PC-9 (cell line): ENCODE results near the gene CEP112. TPM values are rescaled to one million over a fixed set of nuclear protein-coding genes. Genes with fewer than 3 reads are reported as not detected.

Experiments used
- BruUV-seq: library from RNA; stranded (reverse); fragments of 400-500 nt; replicated peaks from 2 replicates; lab custom pipeline; 2021; lab: Mats Ljungman, UMichigan
- CTCF ChIA-PET: fragments of 300-600 bp; sonication (Branson Sonifier 250); formaldehyde crosslinking; loops from one replicate; lab custom pipeline; 2022; ENCODE audit warnings: antibody characterized with exemption; lab: Charles Lee
- POLR2A ChIA-PET: fragments of 300-600 bp; sonication (Branson Sonifier 250); formaldehyde crosslinking; loops from one replicate; lab custom pipeline; 2022; ENCODE audit warnings: antibody characterized with exemption; ENCODE audit not compliant: unreplicated experiment; lab: Charles Lee
- DNase-seq, 2 experiments: peaks; one replicate each; pipeline versions ENCODE4 v3.0.0 to v3.0.0-alpha.2; 2015 to 2022; ENCODE audit warnings: mixed read lengths in 1 of 2
- H2AFZ ChIP-seq: fragments of 200-600 bp; sonication (generic); 2 replicates; pipeline ENCODE4 v1.8.1; 2017; ENCODE audit warnings: antibody characterized with exemption
- H3F3A ChIP-seq: fragments of 200-600 bp; sonication (generic); 2 replicates; pipeline ENCODE4 v1.8.1; 2017; ENCODE audit warnings: antibody characterized with exemption, mild to moderate bottlenecking, low read depth; ENCODE audit not compliant: insufficient read depth
- H3K27ac ChIP-seq: fragments of 200-600 bp; sonication (generic); 2 replicates; pipeline ENCODE4 v1.6.1; 2016; ENCODE audit warnings: mixed run types
- H3K27me3 ChIP-seq: fragments of 200-600 bp; sonication (generic); 2 replicates; pipeline ENCODE4 v1.6.1; 2016; ENCODE audit warnings: low read depth, mixed run types; ENCODE audit not compliant: insufficient read depth
- H3K36me3 ChIP-seq: fragments of 200-600 bp; sonication (generic); 2 replicates; pipeline ENCODE4 v1.6.1; 2016; ENCODE audit warnings: low read depth, mixed run types
- H3K4me1 ChIP-seq: fragments of 200-600 bp; sonication (generic); replicated peaks from 2 replicates; pipeline ENCODE4 v1.6.1; 2016; ENCODE audit warnings: mixed run types; ENCODE audit not compliant: insufficient read depth
- H3K4me2 ChIP-seq: fragments of 200-600 bp; sonication (generic); 2 replicates; pipeline ENCODE4 v1.6.1; 2017; ENCODE audit warnings: mixed run types
- H3K4me3 ChIP-seq: fragments of 200-600 bp; sonication (generic); 2 replicates; pipeline ENCODE4 v1.6.1; 2016; ENCODE audit warnings: mixed run types
- H3K79me2 ChIP-seq: fragments of 200-600 bp; sonication (generic); 2 replicates; pipeline ENCODE4 v1.6.1; 2017; ENCODE audit warnings: low read depth, mixed run types
- H3K9me2 ChIP-seq: fragments of 200-600 bp; sonication (generic); 2 replicates; pipeline ENCODE4 v1.8.1; 2017; ENCODE audit warnings: mild to moderate bottlenecking; ENCODE audit not compliant: insufficient read depth
- H3K9me3 ChIP-seq: fragments of 200-600 bp; sonication (generic); 2 replicates; pipeline ENCODE4 v1.8.1; 2016; ENCODE audit warnings: low read depth; ENCODE audit not compliant: insufficient read depth
- H4K20me1 ChIP-seq: fragments of 200-600 bp; sonication (generic); 2 replicates; pipeline ENCODE4 v1.8.1; 2017; ENCODE audit not compliant: insufficient read depth
- EZH2 ChIP-seq: fragments of 200-600 bp; sonication (generic); IDR thresholded peaks from 2 replicates; pipeline ENCODE4 v1.8.0; 2017; ENCODE audit warnings: antibody characterized with exemption, low read depth
- intact Hi-C: fragments of 100-400 bp; cut with micrococcal nuclease; formaldehyde crosslinking; loops from one replicate; pipeline ENCODE4 v1.10.0; 2022; ENCODE audit not compliant: unreplicated experiment
- total RNA-seq: library from RNA; stranded (reverse); gene quantifications from 2 replicates; pipeline ENCODE4 v1.2.3, GENCODE V29; 2021
- TF ChIP-seq, protein P1 (sequence below): fragments of 200-600 bp; sonication (generic); conservative IDR thresholded peaks from 2 replicates; pipeline ENCODE4 v1.6.1; 2017; ENCODE audit warnings: mixed run types, antibody characterized with exemption, mild to moderate bottlenecking, moderate library complexity

Gene CEP112
- total RNA-seq, 1 experiment from 2014 or later = 4.3 TPM

GRCh38 chr17:65742403-65743307 lies 449.3 kb downstream of the CEP112 start:
- Histone ChIP-seq H3K79me2 (no peaks in the 10 kb centered on the region), H3K4me3 (no peak overlapping the region), H3K27me3 (no peaks in the 10 kb centered on the region), H3K9me3 (no peaks in the 10 kb centered on the region), H3K27ac (no peak overlapping the region), H3K36me3 (no peaks in the 10 kb centered on the region), H2AFZ (no peak overlapping the region), H3K4me1 (no peaks in the 10 kb centered on the region), H3K9me2 (no peaks in the 10 kb centered on the region), H3F3A (no peaks in the 10 kb centered on the region), H3K4me2 (no peak overlapping the region), H4K20me1 (no peaks in the 10 kb centered on the region)
- TF ChIP-seq, protein P1, sequence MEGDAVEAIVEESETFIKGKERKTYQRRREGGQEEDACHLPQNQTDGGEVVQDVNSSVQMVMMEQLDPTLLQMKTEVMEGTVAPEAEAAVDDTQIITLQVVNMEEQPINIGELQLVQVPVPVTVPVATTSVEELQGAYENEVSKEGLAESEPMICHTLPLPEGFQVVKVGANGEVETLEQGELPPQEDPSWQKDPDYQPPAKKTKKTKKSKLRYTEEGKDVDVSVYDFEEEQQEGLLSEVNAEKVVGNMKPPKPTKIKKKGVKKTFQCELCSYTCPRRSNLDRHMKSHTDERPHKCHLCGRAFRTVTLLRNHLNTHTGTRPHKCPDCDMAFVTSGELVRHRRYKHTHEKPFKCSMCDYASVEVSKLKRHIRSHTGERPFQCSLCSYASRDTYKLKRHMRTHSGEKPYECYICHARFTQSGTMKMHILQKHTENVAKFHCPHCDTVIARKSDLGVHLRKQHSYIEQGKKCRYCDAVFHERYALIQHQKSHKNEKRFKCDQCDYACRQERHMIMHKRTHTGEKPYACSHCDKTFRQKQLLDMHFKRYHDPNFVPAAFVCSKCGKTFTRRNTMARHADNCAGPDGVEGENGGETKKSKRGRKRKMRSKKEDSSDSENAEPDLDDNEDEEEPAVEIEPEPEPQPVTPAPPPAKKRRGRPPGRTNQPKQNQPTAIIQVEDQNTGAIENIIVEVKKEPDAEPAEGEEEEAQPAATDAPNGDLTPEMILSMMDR = no peak
- TF ChIP-seq EZH2 = no peak
- no TSS peak for BruUV-seq
- peak in 1 of 2 experiments; percentile 49 for DNase-seq
- intact Hi-C loops = no loop called here
- ChIA-PET POLR2A (no interaction called here), CTCF (no interaction called here)

DNA sequence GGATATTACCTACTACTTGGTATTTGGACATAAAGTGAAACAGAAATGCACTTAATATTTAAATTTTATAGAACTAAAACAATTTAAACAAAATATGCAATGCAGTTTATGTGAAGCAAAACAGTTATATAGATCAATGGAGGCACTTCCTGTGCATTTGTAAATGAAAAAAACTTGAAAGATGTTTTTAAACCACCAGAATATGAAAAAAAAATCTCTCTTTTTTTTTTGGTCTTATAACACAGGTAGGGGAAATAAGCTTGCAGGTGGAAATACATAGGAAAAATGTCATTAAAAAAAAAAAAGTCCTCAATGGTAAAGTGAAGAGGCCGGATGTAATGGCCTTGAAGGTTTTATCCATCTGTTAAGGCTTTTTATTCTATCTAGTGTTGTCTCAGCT lies 450.2 kb downstream of the CEP112 start:
- CTCF ChIA-PET = no interaction called here
- intact Hi-C loops = no loop called here

DNA sequence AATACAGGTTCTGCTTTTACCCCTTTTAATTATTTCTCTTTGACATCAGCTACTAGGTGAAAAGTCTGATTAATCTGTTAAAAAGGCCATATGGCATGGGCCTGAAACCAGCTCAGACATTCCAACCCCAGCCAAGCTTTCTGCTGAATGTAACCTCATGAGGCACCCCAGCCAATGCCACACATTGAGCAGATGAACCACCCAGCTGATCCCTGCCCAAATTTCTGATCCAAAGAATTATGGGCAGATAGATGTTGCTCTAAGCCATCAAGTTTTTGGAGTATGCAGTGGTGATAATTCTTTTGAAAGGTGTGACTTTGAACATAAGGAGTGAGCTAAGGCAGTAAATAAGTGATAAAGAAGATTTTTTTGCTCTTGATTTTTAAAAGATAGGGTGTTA lies 452.9 kb downstream of the CEP112 start:
- no peaks in the 10 kb centered on the region for H3K79me2 ChIP-seq
- H3K4me1 ChIP-seq = no peaks in the 10 kb centered on the region
- H2AFZ ChIP-seq = no peak overlapping the region
- no peaks in the 10 kb centered on the region for H3K9me3 ChIP-seq
- no peak overlapping the region for H3K4me3 ChIP-seq
- no peaks in the 10 kb centered on the region for H3K9me2 ChIP-seq
- H3F3A ChIP-seq = no peaks in the 10 kb centered on the region
- no peak for DNase-seq
- no peaks in the 10 kb centered on the region for H3K27me3 ChIP-seq
- no TSS peak for BruUV-seq
- no peaks in the 10 kb centered on the region for H4K20me1 ChIP-seq
- H3K36me3 ChIP-seq = no peaks in the 10 kb centered on the region
- ChIA-PET CTCF (no interaction called here), POLR2A (interaction anchor here (0.6 kb wide), 1 partner anchor 33 kb away, joined by 4 read pairs; no protein-coding TSS in a partner anchor)
- H3K4me2 ChIP-seq = no peak overlapping the region
- intact Hi-C loops = no loop called here
- H3K27ac ChIP-seq = no peak overlapping the region
- TF ChIP-seq EZH2 = no peak
- TF ChIP-seq, protein P1 = no peak

More for the DNA sequence above, 450.2 kb downstream of the CEP112 start:
- H3K4me2 ChIP-seq = no peak overlapping the region
- no TSS peak for BruUV-seq
- no peaks in the 10 kb centered on the region for H3K79me2 ChIP-seq
- H3K27me3 ChIP-seq = no peaks in the 10 kb centered on the region
- no peak for TF ChIP-seq EZH2
- no peak overlapping the region for H2AFZ ChIP-seq
- no peaks in the 10 kb centered on the region for H4K20me1 ChIP-seq
- POLR2A ChIA-PET = no interaction called here
- H3K9me2 ChIP-seq = no peaks in the 10 kb centered on the region
- no peaks in the 10 kb centered on the region for H3K4me1 ChIP-seq
- H3K4me3 ChIP-seq = no peak overlapping the region
- no peaks in the 10 kb centered on the region for H3K36me3 ChIP-seq
- no peaks in the 10 kb centered on the region for H3F3A ChIP-seq
- H3K9me3 ChIP-seq = no peaks in the 10 kb centered on the region
- no peak overlapping the region for H3K27ac ChIP-seq
- no peak for DNase-seq
